ENCODE measurements around the gene TPRX1.
"Not testable (repeated sequence)": the region's sequence is repeated elsewhere in the genome, so short reads cannot be mapped to it uniquely, and the experiment has no call there.

TPRX1 gene

DNA sequence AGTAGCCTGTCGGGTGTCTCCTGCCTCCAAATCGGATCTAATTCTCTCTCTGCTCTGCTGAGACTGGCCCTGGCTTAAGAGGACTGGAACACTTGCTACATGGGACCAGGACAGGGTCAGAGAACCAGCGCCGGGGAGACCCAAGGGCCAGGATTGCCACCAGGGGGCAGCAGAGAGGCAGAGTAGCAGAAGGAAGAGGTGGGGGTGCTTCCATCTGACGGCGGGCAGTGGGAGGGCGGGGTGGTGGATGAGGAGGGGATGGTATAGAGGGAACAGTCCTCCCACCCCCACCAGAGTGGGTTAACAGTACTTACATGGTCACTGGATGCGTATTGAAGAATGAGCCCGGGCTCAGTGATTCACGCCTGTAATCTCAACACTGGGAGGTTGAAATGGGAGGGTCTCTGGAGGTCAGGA, 13.9 kb downstream of the TPRX1 start:
- no peaks in the 10 kb centered on the region for H3K9me3 ChIP-seq (ENCODE audit: control insufficient read depth, insufficient read depth, low read length)
- peak overlapping the region; percentile 32; the same call in 1 of the 2 replicates for H3K9ac ChIP-seq (ENCODE audit: low read depth, low read length)
- no peaks in the 10 kb centered on the region; the same call in 1 of the 2 replicates for H3K4me1 ChIP-seq (ENCODE audit: insufficient read depth, low read length)
- peaks cover 7% of the 10 kb centered on the region; the same call in 1 of the 2 replicates for H3K36me3 ChIP-seq (ENCODE audit: insufficient read depth, low read length)

DNA sequence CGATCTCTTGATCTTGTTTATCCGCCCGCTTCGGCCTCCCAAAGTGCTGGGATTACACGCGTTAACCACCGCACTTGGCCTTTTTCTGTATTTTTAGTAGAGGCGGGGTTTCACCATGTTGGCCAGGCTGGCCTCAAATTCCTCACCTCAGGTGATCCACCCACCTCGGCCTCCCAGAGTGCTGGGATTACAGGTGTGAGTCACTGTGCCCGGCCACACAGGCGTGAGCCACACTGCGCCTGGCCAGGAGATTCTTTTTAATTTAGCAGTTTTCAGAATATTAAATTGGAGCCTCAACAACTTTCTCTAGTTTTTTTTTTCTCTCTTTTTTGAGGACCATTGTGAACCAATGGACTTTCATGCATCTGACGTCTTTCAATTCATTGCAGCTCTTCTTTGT, 14.5 kb downstream of the TPRX1 start:
- not testable (repeated sequence) for H3K4me1 ChIP-seq (ENCODE audit: insufficient read depth, low read length); H3K36me3 ChIP-seq (ENCODE audit: insufficient read depth, low read length); H3K9me3 ChIP-seq (ENCODE audit: control insufficient read depth, insufficient read depth, low read length)
- H3K9ac ChIP-seq (ENCODE audit: low read depth, low read length): peak overlapping the region; percentile 32; the same call in 1 of the 2 replicates

DNA sequence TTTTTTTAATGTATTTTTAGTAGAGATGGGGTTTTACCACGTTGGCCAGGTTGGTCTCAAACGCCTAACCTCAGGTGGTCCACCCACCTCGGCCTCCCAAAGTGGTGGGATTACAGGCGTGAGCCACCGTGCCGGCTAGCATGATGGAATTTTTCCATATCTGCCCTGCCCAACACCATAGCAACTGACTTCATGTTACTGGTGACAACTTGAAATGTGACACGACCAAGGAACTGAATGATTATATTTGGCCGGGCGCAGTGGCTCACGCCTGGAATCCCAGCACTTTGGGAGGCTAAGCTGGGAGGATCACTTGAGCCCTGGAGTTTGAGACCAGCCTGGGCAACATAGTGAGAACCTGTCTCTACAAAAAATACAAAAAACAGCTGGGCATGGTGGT, 17.0 kb downstream of the TPRX1 start:
- not testable (repeated sequence) for H3K9ac ChIP-seq (ENCODE audit: low read depth, low read length); H3K9me3 ChIP-seq (ENCODE audit: control insufficient read depth, insufficient read depth, low read length); H3K4me1 ChIP-seq (ENCODE audit: insufficient read depth, low read length)
- peaks cover 13% of the 10 kb centered on the region; the same call in 1 of the 2 replicates for H3K36me3 ChIP-seq (ENCODE audit: insufficient read depth, low read length)

DNA sequence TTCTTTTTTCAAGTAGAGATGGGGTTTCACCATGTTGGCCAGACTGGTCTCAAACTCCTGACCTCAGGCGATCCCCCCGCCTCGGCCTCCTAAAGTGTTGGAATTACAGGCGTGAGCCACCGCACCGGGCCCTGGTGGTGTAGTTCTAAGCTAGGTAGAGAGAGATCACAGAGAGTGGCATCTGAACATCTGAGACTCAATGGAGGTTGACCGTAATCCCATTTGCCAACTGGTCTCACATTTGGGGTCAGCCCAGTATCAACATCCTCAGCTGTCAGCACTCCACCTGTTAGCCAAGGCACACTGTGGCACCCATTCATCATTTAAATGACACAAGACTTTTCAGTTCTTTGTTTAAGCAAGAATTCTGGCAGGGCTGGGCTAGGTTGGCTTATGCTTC, 17.8 kb downstream of the TPRX1 start:
- no peaks in the 10 kb centered on the region; the same call in 1 of the 2 replicates for H3K4me1 ChIP-seq (ENCODE audit: insufficient read depth, low read length)
- H3K9ac ChIP-seq (ENCODE audit: low read depth, low read length): no peak overlapping the region
- no peaks in the 10 kb centered on the region for H3K9me3 ChIP-seq (ENCODE audit: control insufficient read depth, insufficient read depth, low read length)
- H3K36me3 ChIP-seq (ENCODE audit: insufficient read depth, low read length): peaks cover 14% of the 10 kb centered on the region; the same call in 1 of the 2 replicates

DNA sequence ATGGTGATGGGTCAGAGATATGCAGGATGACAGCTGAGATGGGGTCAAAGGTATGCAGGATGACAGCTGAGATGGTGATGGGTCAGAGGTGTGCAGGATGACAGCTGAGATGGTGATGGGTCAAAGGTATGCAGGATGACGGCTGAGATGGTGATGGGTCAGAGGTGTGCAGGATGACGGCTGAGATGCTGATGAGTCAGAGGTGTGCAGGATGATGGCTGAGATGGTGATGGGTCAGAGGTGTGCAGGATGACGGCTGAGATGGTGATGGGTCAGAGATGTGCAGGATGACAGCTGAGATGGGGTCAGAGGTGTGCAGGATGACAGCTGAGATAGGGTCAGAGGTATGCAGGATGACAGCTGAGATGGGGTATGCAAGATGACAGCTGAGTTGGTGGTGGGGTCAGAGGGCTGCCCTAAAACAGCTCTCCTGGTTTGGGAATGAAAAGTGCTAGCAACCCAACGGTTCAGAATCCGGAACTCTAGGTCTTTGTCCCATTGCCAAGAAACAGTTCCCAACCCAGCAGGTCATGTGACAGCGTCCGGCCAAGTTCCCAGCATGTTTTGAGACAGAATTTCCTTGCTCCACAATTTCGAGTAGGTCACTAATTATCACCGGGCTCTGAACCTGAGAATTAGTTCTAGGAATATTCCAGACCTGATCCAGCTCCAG, 22.6 kb downstream of the TPRX1 start:
- Histone ChIP-seq H3K36me3 (ENCODE audit: insufficient read depth, low read length) (peaks cover 19% of the 10 kb centered on the region; the same call in 1 of the 2 replicates), H3K9me3 (ENCODE audit: control insufficient read depth, insufficient read depth, low read length) (no peaks in the 10 kb centered on the region), H3K4me1 (ENCODE audit: insufficient read depth, low read length) (no peaks in the 10 kb centered on the region; the same call in 1 of the 2 replicates), H3K9ac (ENCODE audit: low read depth, low read length) (no peak overlapping the region)

DNA sequence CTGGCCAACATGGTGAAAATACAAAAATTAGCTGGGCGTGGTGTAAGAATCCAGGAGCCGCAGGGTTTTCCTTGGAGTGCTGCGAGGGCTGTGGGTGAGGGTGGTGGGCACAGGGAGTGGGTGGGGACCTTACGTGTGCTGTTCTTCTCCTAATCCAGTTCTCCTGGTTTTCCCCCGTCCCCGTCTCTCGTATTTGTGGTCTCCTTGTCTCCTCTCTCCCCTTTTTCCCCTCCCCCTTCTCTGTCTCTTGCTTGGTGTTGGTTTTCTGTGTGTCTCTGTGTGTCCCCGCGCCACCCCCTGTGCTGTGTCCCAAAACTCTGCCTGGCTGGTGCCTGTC, 24.2 kb downstream of the TPRX1 start:
- Histone ChIP-seq H3K36me3 (ENCODE audit: insufficient read depth, low read length) (peaks cover 11% of the 10 kb centered on the region; the same call in 1 of the 2 replicates), H3K9ac (ENCODE audit: low read depth, low read length) (no peak overlapping the region; the same call in 1 of the 2 replicates), H3K9me3 (ENCODE audit: control insufficient read depth, insufficient read depth, low read length) (no peaks in the 10 kb centered on the region), H3K4me1 (ENCODE audit: insufficient read depth, low read length) (no peaks in the 10 kb centered on the region; the same call in 1 of the 2 replicates)

DNA sequence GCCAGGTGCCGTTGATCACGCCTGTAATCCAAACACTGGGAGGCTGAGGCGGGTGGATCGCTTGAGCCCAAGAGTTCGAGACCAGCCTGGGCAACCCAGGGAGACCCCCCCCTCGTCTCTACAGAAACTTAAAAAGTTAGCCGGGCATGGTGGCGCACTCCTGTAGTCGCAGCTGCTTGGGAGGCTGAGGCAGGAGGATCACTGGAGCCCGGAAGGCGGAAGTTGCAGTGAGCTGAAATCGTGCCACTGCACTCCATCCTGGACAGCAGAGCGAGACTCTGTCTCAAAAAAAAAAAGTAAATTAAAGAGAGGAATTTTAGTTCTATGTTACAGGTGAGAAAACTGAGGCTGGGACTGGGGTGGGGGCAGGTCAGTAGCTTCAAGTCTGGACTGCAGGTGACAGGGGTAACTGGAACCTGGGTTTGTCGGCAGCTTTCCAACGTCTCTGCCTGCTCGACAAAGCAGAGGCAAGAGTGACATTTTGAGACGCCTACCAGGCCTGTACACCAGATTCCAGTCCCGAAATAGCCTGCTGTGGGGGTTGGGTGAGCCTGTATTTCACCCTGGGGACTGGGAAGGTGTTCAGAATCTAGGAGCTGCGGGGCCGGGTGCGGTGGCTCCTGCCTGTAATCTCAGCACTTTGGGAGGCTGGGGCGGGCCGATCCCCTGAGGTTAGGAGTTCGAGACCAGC, 24.7 kb downstream of the TPRX1 start:
- H3K9me3 ChIP-seq (ENCODE audit: control insufficient read depth, insufficient read depth, low read length): no peaks in the 10 kb centered on the region
- no peaks in the 10 kb centered on the region; the same call in 1 of the 2 replicates for H3K4me1 ChIP-seq (ENCODE audit: insufficient read depth, low read length)
- peak overlapping the region; percentile 74; the same call in 1 of the 2 replicates for H3K9ac ChIP-seq (ENCODE audit: low read depth, low read length)
- peaks cover 10% of the 10 kb centered on the region; the same call in 1 of the 2 replicates for H3K36me3 ChIP-seq (ENCODE audit: insufficient read depth, low read length)

DNA sequence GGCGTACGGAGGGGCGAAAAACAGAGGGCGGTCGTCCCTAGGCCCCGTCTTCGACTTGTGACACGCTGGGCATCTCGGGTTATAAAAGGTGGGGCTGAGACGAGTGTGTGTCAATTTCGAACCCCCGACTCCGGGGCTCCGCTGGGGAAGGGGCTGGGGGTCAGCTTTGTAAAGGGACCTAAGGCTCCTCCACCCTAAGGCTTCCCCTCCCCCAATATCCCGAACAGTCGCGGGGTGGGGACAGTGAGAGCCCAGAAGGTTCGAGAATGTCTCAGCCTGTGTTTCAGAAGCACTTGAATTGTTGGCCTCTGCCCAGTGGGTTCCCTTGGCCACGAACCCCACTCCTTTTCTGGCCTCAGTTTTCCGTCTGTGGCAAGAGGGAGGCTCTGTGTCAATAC, 25.4 kb downstream of the TPRX1 start:
- Histone ChIP-seq H3K36me3 (ENCODE audit: insufficient read depth, low read length) (peaks cover 6% of the 10 kb centered on the region; the same call in 1 of the 2 replicates), H3K4me1 (ENCODE audit: insufficient read depth, low read length) (no peaks in the 10 kb centered on the region; the same call in 1 of the 2 replicates), H3K9ac (ENCODE audit: low read depth, low read length) (peak overlapping the region; percentile 74), H3K9me3 (ENCODE audit: control insufficient read depth, insufficient read depth, low read length) (no peaks in the 10 kb centered on the region)

DNA sequence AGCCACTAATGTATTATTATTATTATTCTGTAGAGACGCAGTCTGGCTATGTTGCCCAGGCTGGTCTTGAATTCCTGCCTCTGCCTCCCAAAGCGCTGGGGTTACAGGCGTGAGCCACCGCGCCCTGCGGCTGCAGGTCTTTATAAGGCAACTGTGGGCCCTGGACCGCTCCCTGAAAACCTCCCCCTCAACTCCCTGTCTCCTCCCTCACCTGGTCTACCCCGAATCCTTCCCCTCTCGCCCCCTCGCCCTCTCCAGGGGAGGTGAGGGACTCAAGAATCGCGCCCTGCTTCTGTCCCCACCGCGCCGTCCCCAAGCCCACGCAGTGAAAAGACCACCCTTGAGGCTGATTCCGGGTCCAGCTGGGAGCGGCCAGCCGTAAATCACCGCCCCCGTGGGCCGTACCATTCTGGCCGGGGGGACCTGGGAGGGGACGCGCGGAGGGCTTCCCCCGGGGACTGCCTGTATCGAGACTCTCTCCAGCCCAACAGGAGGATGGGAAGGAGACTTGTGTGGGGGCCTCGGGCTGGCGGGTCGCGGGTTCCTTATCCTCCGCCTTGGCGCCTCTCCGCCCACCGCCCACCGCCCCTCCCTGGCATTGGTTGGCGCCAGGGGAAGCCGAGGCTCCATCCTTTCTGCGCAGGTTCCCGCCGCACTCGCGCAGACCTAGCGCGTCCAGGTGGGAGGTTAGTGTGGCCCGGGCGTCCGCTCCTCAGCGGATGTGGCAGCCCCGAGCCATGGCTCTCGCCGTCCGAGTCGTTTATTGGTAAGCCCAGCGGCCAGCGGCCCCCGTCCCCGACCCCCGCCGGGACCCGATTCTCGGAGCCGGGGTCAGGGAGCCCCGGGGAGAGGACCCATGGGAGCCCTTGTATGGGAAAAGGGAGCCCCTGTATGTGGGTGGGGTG, 26.1 kb downstream of the TPRX1 start, which contains the start of gene SELENOW:
Gene SELENOW, plus strand, starts transcription at position 655 of the 905 bp plus-strand sequence. Its CDS starts 83 bp downstream, at position 738.
- H3K9me3 ChIP-seq (ENCODE audit: control insufficient read depth, insufficient read depth, low read length): no peaks in the 10 kb centered on the region
- peak within 1 kb of the TSS; percentile 74 for H3K9ac ChIP-seq (ENCODE audit: low read depth, low read length)
- H3K4me1 ChIP-seq (ENCODE audit: insufficient read depth, low read length): no peaks in the 10 kb centered on the region; the same call in 1 of the 2 replicates
- peaks cover 6% of the 10 kb centered on the region; the same call in 1 of the 2 replicates for H3K36me3 ChIP-seq (ENCODE audit: insufficient read depth, low read length)

DNA sequence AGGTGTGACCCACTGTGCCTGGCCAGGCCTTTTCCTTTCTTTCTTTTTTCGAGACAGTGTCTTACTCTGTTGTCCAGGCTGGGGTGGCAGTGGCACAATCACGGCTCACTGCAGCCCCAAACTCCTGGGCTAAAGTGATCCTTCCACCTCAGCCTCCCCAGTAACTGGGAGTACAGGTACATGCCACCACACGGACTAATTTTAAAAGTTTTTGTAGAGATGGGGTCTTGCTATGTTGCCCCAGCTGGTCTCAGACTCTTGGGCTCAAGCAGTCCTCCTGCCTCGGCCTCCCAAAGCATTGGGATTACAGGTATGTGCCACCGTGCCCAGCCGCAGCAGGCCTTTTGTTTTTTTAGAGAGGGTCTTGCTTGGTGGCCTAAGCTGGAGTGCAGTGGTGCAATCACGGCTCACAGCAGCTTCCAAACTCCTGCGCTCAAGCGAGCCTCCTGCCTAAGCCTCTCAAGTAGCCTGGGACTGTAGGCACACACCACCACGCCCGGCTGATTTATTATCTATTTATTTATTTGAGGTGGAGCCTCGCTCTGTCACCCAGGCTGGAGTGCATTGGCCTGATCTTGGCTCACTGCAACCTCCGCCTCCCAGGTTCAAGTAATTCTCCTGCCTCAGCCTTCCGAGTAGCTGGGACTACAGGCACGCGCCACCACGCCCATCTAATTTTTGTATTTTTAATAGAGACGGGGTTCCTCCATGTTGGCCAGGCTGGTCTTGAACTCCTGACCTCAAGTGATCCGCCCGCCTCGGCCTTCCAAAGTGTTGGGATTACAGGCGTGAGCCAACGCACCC, 26.9 kb downstream of the TPRX1 start:
- H3K9me3 ChIP-seq (ENCODE audit: control insufficient read depth, insufficient read depth, low read length); H3K36me3 ChIP-seq (ENCODE audit: insufficient read depth, low read length); H3K4me1 ChIP-seq (ENCODE audit: insufficient read depth, low read length): not testable (repeated sequence)
- peak overlapping the region; percentile 74; the same call in 1 of the 2 replicates for H3K9ac ChIP-seq (ENCODE audit: low read depth, low read length)

DNA sequence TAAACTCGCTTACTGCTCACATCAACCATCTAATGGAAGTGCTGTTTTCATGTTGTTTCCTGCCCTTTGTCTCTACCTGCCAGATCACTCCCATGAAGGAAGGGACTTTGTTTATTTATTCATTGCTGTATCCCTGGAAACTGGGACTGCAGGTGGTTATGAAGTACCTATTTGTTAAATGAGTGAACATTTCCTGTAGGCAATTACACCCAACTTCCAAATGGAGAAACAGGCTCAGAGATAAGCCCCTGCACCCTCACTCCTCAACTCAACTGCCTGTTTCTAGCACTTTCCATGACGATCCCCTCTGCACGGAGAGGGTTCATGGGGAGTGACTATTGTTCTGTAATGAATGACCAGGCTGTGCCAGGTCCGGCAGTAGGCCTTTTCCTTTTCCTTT, 27.8 kb downstream of the TPRX1 start:
- Histone ChIP-seq H3K36me3 (ENCODE audit: insufficient read depth, low read length) (peaks cover 5% of the 10 kb centered on the region; the same call in 1 of the 2 replicates), H3K9me3 (ENCODE audit: control insufficient read depth, insufficient read depth, low read length) (no peaks in the 10 kb centered on the region), H3K4me1 (ENCODE audit: insufficient read depth, low read length) (no peaks in the 10 kb centered on the region; the same call in 1 of the 2 replicates), H3K9ac (ENCODE audit: low read depth, low read length) (no peak overlapping the region)

DNA sequence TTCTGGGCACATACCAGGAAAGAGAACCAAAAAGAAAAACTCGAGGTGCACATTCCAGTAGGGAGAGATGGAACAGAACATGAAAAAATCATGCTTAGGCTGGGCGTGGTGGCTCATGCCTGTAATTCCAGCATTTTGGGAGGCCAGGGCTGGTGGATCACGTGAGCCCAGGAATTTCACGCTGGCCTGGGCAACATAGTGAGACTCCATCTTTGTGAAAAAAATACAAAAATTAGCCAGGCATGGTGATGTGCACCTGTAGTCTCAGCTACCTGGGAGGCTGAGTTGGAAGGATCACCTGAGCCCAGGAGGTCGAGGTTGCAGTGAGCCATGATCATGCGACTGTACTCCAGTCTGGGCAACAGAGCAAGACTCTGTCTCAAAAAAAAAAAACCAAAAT, 33.1 kb downstream of the TPRX1 start:
- not testable (repeated sequence) for H3K4me1 ChIP-seq (ENCODE audit: insufficient read depth, low read length); H3K9me3 ChIP-seq (ENCODE audit: control insufficient read depth, insufficient read depth, low read length); H3K36me3 ChIP-seq (ENCODE audit: insufficient read depth, low read length); H3K9ac ChIP-seq (ENCODE audit: low read depth, low read length)

DNA sequence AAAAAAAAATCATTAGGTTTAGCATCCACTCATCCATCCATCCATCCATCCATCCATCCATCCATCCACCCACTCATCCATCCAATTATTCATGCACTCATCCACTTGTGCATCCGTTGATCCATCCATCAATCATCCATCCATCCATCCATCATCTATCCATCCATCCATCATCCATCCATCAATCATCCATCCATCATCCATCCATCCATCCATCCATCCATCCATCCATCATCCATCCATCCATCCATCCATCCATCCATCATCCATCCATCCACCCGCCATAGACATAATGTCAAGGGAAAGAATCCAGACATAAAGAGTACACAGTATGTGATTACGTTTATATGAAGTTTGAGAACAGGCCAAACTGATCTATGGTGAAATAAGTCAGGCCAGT, 34.8 kb downstream of the TPRX1 start:
- Histone ChIP-seq H3K36me3 (ENCODE audit: insufficient read depth, low read length) (no peaks in the 10 kb centered on the region), H3K4me1 (ENCODE audit: insufficient read depth, low read length) (peaks cover 6% of the 10 kb centered on the region), H3K9ac (ENCODE audit: low read depth, low read length) (no peak overlapping the region), H3K9me3 (ENCODE audit: control insufficient read depth, insufficient read depth, low read length) (no peaks in the 10 kb centered on the region)
